22Rv1 (cell line): ENCODE measurements around the gene UBAP1L.

Experiments used
- ZFX ChIP-seq: fragments of 450-650 bp; IDR thresholded peaks from 2 replicates; pipeline ENCODE4 v1.6.1; 2017; ENCODE audit warnings: antibody characterized with exemption, borderline replicate concordance
- TF ChIP-seq, protein P1 (sequence below): fragments of 450-650 bp; IDR thresholded peaks from 2 replicates; pipeline ENCODE4 v1.5.1; 2017; ENCODE audit warnings: mild to moderate bottlenecking

DNA sequence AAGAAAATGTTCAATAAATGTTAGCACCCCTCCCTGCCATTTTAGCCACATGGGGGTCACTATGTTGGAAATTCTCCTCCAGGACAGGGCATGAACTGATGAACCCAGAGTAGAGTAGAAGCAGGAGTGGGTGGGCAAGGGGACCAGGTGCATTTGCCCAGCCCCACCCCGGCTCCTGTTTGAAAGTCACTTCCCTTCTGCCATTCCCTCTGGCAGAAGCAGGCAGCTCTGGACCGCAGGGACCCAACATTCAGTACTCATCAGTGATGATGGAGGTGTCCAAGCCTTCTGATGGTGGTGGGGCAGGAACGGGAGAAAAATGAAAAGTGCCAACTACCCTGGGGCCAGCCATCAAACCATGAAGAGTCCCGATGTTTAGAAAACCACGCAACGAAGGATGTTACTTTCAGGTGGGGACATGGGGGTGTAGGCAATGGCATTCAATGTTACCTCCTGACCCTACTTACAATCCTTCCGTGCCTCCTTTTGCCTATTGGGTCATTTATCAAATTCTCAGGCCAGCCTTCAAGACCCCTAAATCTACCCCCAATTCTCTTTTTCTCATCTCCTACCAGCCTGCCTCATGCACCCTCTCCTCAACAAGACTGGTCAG is 17.2 kb downstream of the UBAP1L start:
- TF ChIP-seq, protein P1, sequence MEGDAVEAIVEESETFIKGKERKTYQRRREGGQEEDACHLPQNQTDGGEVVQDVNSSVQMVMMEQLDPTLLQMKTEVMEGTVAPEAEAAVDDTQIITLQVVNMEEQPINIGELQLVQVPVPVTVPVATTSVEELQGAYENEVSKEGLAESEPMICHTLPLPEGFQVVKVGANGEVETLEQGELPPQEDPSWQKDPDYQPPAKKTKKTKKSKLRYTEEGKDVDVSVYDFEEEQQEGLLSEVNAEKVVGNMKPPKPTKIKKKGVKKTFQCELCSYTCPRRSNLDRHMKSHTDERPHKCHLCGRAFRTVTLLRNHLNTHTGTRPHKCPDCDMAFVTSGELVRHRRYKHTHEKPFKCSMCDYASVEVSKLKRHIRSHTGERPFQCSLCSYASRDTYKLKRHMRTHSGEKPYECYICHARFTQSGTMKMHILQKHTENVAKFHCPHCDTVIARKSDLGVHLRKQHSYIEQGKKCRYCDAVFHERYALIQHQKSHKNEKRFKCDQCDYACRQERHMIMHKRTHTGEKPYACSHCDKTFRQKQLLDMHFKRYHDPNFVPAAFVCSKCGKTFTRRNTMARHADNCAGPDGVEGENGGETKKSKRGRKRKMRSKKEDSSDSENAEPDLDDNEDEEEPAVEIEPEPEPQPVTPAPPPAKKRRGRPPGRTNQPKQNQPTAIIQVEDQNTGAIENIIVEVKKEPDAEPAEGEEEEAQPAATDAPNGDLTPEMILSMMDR = no peak
- no peak for TF ChIP-seq ZFX
